Skin epidermis (tissue), 12 donors: ENCODE measurements around the gene FARP1.
"Not testable (repeated sequence)": the region's sequence is repeated elsewhere in the genome, so short reads cannot be mapped to it uniquely, and the experiment has no call there.

Source experiments
- H3K27ac ChIP-seq, 21 experiments: fragments of 200-600 bp; sonication (generic) in 11 of 21; one replicate each; pipeline ENCODE4 v1.5.0; 2020; ENCODE audit warnings: mild to moderate bottlenecking in 3 of 21, inconsistent platforms in 2 of 21, moderate library complexity in 2 of 21
- H3K4me3 ChIP-seq, 7 experiments: fragments of 200-600 bp; sonication (generic) in 2 of 7; one replicate each; pipeline ENCODE4 v1.5.0; 2020; ENCODE audit warnings: inconsistent platforms in 2 of 7, mild to moderate bottlenecking in 2 of 7, moderate library complexity in 1 of 7

Gene FARP1

DNA sequence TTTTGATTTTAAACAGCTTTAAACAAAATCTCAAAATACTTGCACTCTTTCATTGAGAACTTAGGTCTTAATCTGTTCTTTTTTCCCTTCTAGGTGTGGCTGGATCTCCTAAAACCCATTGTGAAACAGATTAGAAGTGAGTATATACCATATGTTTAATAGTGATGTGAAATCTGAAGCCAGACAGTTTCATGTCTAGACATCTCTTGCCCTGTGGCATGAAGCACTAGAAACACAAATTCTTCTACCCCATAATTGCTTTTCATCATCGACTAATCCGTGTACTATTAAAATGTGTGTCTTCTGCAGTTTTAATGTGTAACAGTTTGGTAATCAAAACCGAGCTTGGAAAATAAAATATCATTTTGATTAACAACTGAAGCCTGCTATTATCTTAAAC lies 222.4 kb downstream of the FARP1 start:
- Histone ChIP-seq H3K4me3 (no peak overlapping the region), H3K27ac (no peak overlapping the region)

GRCh38 chr13:98366010-98366409 lies 223.1 kb downstream of the FARP1 start:
- Histone ChIP-seq H3K4me3 (no peak overlapping the region), H3K27ac (no peak overlapping the region)

DNA sequence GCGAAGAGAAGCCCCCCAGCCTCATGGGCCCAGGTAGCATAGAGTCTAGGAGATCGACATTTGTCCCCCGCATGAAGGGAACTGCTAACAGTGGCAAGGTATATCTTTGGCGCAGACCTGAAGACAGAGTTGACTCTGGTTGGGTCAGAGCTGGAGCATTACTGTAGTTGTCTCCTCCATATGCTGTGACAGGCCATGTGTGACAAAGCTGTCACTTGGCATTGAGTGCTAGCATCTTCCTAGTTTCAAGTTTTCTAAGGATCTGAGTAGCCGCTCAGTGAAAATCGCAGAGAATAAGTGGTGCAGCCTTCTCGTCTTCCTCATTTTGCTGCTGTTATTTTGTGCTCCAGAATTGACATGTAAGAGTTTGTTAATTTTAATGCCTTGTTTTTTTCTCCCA lies 223.5 kb downstream of the FARP1 start:
- Histone ChIP-seq H3K4me3 (no peak overlapping the region), H3K27ac (no peak overlapping the region)

DNA sequence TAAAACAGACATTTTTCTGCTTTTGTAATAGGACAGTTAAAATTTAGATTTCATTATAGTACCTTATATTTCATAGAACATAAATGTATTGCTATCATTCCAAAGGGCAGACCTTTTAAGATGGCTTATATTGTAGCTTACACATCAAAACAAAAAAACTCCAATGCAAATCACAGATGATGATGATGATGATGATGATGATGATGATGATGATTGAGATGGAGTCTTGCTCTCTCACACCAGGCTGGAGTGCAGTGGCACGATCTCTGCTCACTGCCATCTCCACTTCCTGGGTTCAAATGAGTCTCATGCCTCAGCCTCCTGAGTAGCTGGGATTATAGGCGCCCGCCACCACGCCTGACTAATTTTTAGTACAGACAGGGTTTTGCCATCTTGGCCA lies 224.1 kb downstream of the FARP1 start:
- Histone ChIP-seq H3K4me3 (no peak overlapping the region), H3K27ac (no peak overlapping the region)

- H3K27ac ChIP-seq = peak overlapping the region in 3 of 21 experiments; percentile 2 to 56 (median 36)
Observed at GRCh38 chr13:98368019-98368418, 225.1 kb downstream of the FARP1 start.

GRCh38 chr13:98369520-98369919 lies 226.6 kb downstream of the FARP1 start:
- not testable (repeated sequence) for H3K4me3 ChIP-seq, H3K27ac ChIP-seq

More at GRCh38 chr13:98368019-98368418, 225.1 kb downstream of the FARP1 start:
- H3K4me3 ChIP-seq = no peak overlapping the region

DNA sequence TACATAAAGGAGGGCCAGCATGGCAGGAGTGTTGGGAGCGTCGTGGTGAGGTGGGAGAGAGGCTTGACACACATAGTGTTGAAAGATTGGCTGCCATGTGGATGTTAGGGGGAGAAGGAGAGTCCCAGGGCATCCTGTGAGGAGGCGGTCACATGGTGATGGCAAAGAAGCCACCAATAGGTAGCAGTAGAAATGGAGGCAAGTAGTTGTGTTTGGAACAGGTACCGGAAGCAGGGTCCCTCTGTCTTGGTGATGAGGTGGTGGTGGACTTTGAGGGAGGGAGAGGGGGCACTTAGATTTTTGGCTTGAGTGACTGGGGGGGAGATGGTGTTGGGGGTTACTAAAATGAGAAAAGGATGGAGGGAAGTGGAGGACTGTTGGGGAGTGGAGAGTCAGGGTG lies 227.4 kb downstream of the FARP1 start:
- peak overlapping the region in 8 of 21 experiments; percentile 10 to 64 (median 28) for H3K27ac ChIP-seq

DNA sequence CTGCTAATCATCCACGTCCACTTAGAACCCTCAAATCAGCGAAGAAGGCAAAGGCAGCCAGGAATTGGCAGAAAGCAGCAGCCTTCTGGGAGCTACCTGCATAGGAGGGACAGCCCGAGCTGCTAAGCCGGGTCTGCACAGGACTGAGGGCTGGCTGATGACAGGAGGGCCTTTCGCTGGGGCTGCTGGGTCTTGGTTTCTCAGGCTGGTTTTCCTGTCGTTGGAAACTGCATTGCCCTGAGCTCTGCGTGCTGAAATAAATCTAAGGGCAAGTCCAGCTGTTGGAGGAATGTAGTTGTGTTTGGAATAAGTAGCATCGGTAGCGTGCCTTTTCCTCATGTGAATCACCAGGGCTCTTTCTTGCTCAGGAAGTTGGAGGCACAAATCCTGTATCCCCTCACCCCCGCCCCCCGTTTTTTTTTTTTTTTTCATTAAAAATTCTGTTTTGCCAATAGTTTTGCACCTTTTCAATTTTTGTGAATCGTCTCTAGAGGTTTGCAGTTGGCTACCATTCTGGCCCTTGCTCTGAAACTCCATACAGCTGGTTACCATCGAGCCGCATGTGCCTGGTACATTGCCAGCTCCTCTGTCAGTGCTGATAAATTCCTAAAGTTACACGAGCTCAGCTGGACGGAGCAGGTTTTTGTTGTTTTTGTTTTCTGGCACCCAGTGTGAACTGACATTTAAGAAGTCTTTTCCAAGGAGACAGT lies 228.1 kb downstream of the FARP1 start:
- Histone ChIP-seq H3K27ac (peak overlapping the region in 9 of 21 experiments; percentile 10 to 64 (median 31)), H3K4me3 (no peak overlapping the region)

More for the DNA sequence above, 227.4 kb downstream of the FARP1 start:
- H3K4me3 ChIP-seq = no peak overlapping the region

DNA sequence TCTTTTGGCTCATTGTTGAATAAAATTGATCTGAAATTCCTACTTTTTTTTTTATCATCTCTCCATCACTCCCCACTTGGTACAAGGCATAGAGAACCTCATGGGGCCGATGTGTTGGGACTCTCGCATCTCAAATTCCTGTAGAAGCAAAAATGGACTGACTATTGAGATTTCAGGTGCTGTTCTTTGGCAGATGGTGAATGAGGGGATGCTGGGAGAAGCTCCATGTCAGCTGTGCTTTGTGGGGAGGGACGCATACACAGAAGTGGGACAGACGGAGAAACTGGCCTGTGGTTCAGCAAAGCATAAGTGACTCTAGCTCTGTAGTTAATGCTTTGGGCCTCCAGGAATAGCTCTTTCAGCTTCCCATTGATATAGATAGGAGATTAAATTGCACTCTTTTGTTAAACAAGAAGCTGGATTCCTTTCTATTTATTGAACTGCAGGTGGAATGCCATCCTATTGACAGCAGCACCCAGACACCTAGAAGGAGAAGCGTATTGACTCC lies 228.7 kb downstream of the FARP1 start:
- no peak overlapping the region for H3K4me3 ChIP-seq
- peak overlapping the region in 3 of 21 experiments; percentile 21 to 60 (median 50) for H3K27ac ChIP-seq

- no peak overlapping the region for H3K4me3 ChIP-seq
- no peak overlapping the region for H3K27ac ChIP-seq
Observed at GRCh38 chr13:98372876-98373275, 230.0 kb downstream of the FARP1 start.

DNA sequence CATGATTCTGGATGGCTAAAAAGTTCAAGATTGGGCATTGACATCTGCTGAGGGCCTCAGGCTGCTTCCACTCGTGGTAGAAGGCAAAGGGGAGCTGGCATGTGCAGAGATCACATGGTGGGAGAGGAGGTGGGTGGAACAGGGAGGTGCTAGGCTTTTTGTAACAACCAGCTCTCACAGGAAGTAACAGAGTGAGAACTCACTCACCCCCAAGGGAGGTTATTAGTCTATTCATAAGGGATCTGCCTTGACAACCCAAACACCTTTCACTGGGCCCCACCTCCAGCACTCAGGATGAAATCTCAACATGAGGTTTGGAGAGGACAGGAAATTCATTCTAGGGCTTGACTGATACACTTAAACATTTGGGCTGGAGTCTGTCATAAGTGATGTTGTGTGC lies 231.9 kb downstream of the FARP1 start:
- H3K27ac ChIP-seq = no peak overlapping the region
- no peak overlapping the region for H3K4me3 ChIP-seq

DNA sequence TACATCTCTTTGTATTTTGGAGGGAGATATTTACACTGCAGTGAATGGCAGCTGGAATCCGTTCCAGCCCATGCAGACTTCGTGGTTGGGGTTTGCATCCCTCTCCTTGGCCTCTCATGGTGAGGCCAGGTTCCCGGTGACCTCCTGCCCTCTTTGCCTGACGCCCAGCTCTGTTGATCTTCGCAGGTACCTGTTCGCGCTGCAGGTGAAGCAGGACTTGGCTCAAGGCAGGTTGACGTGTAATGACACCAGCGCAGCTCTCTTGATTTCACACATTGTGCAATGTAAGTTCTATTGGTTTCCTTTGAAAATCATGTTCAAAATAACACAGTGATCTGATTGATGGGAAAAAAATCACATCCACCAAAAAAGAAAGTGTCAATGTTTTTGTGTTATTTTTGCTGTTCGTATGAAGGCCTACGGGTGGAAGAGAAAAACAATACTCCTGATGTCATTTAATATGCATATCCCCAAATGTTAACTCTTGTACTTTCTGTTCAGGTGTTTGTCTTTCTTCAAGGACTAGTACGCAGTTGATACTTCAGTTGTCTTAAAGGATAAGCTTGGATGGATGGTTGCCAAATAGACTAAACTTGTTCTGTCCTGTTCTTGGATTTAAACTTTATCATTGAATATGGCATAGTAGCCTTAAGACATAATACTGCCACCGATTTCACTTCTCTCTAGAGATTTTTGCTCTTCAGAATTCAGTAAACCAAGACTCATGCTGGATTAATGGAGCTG lies 234.9 kb downstream of the FARP1 start:
- no peak overlapping the region for H3K27ac ChIP-seq
- H3K4me3 ChIP-seq = no peak overlapping the region

DNA sequence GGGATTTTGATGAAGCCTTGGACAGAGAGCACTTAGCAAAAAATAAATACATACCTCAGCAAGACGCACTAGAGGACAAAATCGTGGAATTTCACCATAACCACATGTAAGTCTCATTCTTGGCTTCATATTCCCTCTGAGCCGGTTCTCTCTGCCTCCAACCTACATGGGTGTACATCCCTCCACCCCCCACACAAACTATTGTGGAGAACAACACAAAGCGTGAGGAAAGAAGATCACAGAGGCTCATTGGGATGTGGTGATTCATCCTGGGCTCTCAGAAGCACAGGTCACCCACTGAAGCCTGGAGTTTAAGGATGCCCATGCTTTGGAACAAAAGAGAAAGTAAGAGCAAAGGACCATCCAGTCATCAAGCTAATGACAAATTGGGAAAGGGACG lies 241.8 kb downstream of the FARP1 start:
- H3K27ac ChIP-seq = no peak overlapping the region

DNA sequence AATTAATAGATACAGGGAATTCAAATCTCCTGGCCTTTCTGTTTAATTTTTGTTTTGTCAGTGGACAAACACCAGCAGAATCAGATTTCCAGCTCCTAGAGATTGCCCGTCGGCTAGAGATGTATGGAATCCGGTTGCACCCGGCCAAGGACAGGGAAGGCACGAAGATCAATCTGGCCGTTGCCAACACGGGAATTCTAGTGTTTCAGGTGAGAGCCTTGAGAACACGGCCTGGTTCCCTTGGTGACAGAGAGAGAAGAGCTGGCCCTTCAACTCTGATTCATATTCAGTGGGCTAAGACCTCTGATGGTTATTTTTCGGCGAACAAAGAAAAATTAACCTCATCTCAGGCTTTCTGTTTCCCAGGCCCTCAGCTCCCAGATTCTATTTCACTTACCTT lies 242.7 kb downstream of the FARP1 start:
- Histone ChIP-seq H3K27ac (no peak overlapping the region), H3K4me3 (no peak overlapping the region)

More for the DNA sequence above, 241.8 kb downstream of the FARP1 start:
- H3K4me3 ChIP-seq = no peak overlapping the region

GRCh38 chr13:98386637-98387036 lies 243.7 kb downstream of the FARP1 start:
- no peak overlapping the region for H3K4me3 ChIP-seq
- no peak overlapping the region for H3K27ac ChIP-seq

GRCh38 chr13:98389319-98389718 lies 246.4 kb downstream of the FARP1 start:
- Histone ChIP-seq H3K4me3 (no peak overlapping the region), H3K27ac (peak overlapping the region in 2 of 21 experiments; percentile 25 to 34)

DNA sequence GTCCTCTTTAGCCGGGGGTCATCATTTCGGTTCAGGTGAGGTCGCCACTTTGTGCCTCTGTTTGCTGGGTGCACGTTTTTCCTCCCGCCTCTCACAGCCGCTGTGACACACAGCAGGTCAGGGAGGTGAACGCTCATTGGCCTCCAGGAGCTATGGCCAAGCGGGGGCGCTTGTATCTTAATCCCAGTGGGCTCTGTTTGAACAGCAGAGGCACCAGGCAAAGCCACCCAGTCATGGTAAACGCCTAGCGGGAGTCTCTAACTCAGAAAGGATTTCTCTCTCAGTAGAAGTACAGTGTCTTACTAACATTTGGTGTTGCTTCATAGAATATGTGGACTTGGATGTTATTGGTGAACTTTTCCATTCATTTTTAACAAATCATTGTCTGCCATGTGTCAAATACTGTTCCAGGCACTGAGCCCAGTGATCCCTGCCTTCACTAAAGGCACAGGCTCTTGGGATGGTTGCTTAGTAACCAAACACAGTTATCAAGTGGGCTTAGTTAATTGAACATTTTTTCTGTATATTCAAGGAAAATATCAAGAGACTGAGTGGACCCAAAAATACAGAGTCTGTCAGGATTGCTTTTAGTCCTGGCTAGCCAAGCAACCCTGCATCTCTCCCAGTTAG lies 247.3 kb downstream of the FARP1 start:
- peak overlapping the region in 1 of 21 experiments; percentile 34 for H3K27ac ChIP-seq

DNA sequence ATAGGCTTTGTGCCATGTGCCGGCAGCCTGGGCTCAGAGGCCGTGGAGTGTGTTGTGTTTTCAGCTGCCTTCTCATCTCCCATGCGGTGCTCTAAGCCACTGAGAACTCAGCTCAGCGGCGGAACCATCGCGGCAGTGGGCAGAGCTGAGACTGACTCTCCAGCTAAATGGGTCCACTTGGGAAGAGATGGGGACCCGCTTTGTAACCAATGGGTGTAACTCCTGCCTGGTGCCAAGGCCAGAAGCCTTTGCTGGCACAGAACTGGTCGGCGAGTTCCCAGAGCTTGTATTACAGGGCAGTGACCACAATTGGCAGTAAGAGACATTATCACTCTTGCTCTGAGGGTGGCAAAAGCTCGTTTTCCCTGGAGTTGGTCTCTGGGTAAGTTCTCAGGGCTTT lies 251.0 kb downstream of the FARP1 start:
- H3K4me3 ChIP-seq = no peak overlapping the region
- peak overlapping the region in 3 of 21 experiments; percentile 29 to 65 (median 33) for H3K27ac ChIP-seq

More for the DNA sequence above, 247.3 kb downstream of the FARP1 start:
- no peak overlapping the region for H3K4me3 ChIP-seq

DNA sequence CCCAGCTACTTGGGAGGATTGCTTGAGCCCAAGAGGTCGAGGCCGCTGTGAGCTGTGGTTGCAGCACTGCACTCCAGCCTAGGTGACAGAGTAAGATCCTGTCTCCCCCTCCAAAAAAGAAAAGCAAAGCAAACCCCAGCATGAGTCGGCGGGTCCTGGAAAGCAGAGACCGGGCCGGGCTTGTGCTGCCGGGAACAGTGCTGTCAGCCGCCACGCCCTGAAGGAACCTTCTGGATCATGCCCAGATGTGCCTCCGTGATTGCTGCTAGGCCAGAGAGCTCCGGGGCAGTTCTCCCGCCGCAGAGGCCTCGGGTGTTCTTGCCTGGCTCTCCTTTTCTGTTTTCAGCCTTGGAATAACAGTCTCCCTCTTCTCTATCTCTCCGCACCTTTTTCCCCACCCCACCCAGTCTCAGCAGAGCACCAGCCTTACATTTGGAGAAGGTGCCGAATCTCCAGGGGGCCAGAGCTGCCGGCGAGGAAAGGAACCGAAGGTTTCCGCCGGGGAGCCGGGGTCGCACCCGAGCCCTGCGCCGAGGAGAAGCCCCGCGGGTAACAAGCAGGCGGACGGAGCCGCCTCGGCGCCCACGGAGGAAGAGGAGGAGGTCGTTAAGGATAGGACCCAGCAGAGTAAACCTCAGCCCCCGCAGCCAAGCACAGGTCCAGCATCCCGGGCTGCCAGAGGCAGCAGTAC lies 252.1 kb downstream of the FARP1 start:
- peak overlapping the region in 2 of 21 experiments; percentile 15 to 34 for H3K27ac ChIP-seq
- H3K4me3 ChIP-seq = no peak overlapping the region
